ENCODE measurements around the gene GYPC. TPM values are rescaled to one million over a fixed set of nuclear protein-coding genes. Genes with fewer than 3 reads are reported as not detected.
"Not testable (repeated sequence)": the region's sequence is repeated elsewhere in the genome, so short reads cannot be mapped to it uniquely, and the experiment has no call there.

GYPC gene, protein sequence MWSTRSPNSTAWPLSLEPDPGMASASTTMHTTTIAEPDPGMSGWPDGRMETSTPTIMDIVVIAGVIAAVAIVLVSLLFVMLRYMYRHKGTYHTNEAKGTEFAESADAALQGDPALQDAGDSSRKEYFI
- 30.1 TPM for total RNA-seq

DNA sequence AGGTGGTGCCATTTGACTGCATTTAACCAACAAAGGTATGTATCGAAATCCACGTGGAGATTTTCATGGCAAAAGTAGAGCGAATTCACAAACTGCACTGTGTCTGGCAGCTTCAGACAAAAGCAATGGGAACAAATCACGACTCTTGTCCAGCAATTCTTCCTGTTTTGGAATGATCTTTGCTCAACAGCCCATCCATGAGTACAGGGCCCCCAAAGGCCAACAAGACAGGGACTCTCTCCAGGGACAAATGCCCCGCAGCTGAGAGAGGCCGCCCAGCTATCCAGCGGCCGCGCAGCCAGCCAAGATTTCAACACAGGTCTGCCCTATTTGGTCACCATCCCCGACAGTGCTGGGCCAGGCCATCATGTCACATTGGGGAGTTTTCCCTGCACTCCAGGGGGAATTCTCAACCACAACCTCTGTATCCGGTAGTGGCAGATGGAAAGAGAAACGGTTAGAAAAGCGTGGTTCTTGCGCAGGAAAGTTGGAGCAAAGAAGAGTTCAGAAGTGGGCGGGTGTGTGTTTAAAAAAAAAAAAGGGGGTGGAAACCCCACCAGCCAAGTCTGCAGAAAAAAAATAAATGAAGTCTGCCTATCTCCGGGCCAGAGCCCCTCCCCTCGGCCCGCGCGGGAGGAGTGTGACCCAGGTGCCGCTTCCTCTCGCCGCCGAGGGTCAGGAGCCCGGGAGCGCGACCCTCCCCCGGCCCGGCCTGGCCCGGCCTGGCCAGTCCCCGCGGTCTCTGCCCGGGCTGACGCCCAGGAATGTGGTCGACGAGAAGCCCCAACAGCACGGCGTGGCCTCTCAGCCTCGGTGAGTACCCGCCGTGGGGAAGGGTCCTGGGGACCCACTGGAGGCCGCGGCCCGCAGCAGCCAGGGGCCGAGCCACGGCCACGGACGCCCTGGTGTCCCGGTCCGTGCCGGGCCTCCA lies at the start of gene GYPC:
Gene GYPC (plus strand): TSS at position 659 of the 931 bp plus-strand sequence. CDS start 106 bp downstream, at position 765.
- peak; percentile 79 for DNase-seq (ENCODE audit: low spot score)

DNA sequence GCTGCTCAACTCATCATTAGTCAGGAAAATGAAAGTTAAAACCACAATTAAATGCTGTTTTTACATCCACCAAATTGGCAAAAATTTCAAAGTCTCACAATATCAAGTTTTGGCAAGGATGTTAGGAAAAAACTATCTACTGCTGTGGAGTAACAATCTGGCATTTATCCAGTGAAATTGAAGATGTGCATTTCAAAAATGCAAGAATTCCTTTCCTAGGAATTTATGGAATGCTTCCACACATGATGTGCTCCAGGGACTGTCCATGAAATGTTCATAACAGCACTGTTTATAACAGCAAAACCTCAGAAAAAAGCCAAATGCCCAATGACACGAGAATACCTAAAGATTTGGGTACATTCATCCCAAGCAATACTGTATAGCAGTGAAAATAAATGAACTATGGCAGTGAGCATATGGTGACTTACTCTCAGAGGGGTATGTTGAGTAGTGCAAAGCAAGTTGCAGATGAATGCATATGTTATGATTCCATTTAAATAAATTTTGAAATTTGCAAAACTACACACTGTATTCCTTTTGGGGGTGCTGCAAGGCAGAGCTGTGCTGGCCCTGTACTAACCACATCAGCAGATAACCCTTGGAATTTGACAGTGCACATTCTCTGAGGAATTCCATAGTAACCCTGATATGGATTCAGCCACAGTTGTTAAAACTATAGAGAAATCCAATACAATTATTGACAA lies 41.3 kb upstream of the GYPC start:
- DNase-seq (ENCODE audit: low spot score): no peak

DNA sequence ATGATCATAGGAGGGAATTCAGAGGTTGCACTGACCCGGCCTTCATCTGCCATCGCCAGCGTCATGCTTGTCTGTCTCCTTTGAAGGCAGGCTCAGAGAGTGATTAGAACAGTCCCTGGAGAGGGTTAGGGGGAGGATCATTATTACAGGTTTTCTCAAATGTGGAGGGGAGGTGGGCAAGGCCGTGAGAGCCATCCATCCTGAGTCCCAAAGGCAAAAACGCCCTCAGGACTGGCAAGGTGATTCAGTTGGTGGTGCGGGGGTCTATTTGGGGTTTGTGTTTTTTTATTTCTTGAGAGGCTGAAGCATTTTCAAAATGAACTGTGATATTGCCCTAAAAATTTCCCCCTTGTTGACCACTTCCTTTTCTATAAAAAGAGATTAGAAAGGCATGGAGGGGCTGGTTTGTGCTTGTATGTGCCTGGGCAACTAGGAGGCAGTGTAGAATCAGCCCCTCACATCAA lies 39.3 kb upstream of the GYPC start:
- no peak for DNase-seq (ENCODE audit: low spot score)

DNA sequence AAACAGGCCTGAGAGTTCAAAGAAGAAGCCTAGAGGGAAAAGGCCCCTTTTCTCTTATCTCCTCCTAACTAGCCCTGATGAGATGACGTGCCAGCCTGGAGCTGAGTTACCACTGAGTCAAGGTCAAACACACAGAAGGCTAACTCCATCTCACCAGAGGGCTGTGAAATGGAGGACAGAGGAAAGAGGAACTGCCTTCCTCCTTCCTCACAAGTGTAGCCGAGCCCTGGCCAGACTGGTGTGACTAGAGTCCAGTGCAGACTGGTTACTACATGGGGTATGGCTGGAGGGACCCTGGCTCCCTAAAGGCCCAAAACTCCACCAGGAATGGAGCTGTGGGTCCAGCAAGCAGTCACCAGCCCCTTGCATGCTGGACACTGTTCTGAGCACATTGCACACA lies 35.7 kb upstream of the GYPC start:
- DNase-seq (ENCODE audit: low spot score): no peak

DNA sequence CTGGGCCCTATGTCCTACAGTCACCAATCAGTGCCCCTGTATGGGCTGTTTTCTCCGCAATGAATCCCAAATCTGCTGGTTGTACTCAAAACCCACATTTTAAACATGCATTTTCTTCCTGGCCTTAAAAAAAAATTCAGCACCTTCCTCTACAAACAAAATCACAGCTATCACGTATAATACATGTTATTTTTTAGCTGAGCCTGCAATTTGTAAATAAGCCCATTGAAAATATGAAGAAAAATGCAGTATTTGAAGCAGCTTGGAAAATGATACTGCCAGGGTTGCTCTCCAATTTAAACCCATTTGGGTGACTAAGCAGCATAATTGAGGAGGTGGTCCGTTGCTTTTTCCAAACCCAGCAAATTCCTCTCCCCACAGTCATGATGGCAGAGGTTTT lies 33.0 kb upstream of the GYPC start:
- no peak for DNase-seq (ENCODE audit: low spot score)

DNA sequence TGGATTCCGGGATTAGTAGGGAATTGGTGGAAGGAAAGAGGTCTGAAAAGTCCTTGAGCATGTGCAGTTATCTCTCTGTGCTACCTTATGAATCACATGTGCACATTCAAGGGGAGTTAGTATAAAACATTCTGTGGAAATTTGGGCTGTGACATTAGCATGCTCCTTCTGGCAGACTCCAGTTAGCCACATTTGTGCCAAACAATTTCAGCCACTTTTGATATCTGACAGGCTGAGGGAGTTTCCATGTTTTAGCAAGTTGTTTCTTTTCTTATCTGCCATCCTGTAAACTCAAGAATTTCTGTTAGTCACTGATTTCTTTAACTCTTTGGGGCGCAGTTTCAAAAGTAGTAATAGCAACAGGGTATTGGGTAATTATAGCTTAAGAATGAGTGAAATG lies 28.3 kb upstream of the GYPC start:
- DNase-seq (ENCODE audit: low spot score): no peak

DNA sequence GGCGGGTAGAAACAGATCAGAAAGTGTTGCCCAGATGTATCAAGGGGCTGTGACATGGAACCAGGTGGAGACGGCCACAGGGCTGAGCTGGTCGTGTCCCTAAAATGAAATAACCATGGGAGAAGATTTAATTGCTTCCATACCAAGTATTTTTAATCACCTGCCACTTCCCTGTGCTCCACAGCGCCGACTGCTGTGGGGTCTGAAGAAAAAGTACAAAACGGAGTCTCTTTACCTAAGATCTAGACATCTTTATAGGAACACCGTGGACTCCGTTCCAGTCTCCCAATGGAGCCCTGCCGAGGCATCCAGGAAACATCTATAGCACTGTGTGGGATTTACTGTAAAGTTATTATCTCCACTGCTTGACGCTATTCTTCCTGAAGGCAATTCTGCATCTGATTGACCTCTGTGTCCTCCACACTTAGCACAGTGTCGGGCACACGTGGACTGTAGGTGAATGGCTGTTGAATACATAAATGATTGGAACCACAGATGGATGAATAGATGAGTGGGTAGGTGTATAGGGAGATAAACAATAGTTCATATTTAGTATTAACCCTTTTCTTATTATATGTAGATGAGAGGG lies 21.6 kb upstream of the GYPC start:
- DNase-seq (ENCODE audit: low spot score): no peak

DNA sequence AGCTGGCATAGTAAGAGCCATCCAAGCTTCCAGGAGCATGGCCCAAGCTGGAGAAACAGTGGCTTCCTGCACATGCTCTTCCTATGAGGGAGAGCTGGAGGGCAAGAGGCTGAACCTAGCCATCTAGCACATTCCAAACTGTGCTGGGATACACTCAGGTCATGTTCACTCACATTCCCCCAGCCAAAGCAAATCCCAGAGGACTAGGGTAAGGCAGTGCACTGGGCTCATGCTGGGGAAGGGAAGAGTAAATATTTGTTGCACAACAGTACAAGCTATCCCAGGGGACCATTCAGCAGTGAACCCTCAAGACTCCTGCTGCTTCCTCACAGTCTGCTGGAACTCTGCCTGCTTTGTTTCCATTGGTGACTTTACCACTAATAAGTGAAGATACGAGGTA lies 20.7 kb upstream of the GYPC start:
- DNase-seq (ENCODE audit: low spot score): no peak

DNA sequence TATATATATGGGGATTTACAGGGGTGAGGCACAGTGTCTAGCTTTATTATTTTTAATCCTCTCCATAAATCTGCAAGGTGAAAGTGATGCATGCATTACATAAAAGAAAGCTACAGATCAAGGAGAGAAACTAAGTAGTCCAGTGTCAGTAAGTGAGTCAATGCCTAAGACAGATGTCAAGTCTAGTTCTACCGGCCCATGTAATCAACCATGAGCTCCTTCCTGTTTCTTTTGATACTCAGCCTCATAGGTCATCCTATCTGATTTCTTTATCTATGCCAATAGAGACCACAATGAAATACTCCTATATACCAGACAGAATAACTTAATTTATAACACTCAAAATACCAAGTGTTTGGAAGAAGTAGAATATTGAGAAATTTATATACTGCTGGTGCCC lies 20.2 kb upstream of the GYPC start:
- DNase-seq (ENCODE audit: low spot score): no peak

DNA sequence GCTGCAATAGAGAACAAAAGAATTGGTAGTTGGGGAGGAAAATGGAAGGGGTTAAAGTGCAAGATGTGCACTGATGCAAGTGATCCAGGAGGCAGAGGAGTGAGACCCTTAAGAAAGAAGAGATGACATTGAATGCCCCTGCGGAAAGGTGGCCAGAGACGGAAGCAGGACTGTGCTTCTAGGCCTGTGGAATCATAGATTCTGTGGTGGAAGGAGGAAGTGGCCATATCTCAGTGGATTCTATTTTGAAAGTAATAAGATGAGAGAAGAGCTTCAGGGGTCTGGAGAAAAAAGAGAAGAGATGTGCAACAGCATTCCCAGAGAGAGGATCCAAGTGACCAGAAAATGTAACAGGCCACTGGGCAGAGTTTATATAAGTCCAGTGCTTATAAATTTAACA lies 18.6 kb upstream of the GYPC start:
- no peak for DNase-seq (ENCODE audit: low spot score)

DNA sequence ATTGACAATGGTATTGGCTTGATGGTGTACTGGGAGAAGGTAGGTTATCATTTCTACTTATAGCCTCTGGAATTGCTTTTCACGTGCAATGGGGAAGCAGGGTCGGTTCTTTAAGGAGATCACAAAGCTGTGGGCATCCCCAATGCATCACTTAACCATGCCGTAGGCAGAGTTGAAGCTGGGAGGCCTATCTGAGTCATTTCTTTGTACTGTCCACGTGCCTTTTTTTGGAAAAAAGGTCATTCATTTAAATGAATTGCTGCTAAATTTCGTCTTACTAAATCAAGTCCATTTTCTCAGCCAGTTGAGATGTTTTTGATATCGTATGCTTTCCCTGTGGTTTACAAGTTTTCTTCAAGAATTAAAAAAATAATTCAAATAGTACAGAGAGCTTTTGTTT lies 17.2 kb upstream of the GYPC start:
- DNase-seq (ENCODE audit: low spot score): no peak

DNA sequence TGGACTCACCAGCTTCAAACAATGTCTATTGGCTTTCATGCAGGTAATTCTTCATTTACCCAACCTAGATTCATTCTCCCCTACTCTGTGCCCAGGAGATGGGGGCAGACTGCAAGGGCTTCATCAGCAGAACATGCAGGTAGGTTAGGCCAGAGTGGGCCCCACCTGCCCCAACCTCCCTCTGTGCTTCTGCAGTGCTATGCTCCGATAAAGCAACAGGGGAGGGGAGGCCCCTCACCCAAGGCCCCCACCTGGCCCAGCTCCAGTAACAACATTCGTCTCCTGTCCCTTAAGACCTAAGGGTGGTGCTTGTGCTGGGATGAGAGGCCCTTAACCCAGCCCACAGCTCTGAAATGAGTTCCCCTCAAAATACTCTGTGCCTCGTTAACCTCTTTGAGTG lies 16.7 kb upstream of the GYPC start:
- no peak for DNase-seq (ENCODE audit: low spot score)

DNA sequence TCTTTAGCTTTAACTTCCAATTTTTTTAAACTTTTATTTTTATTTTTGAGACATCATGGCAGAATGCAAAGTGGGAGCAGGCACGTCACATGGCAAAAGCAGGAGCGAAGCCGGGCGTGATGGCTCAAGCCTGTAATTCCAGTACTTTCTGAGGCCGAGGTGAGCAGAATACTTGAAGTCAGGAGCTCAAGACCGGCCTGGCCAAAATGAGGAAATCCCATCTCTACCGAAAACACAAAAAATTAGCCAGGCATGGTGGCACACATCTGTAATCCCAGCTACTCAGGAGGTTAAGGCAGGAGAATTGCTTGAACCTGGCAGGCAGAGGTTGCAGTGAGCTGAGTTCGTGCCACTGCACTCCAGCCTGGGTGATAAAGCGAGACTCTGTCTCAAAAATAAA lies 14.7 kb upstream of the GYPC start:
- DNase-seq (ENCODE audit: low spot score): not testable (repeated sequence)

DNA sequence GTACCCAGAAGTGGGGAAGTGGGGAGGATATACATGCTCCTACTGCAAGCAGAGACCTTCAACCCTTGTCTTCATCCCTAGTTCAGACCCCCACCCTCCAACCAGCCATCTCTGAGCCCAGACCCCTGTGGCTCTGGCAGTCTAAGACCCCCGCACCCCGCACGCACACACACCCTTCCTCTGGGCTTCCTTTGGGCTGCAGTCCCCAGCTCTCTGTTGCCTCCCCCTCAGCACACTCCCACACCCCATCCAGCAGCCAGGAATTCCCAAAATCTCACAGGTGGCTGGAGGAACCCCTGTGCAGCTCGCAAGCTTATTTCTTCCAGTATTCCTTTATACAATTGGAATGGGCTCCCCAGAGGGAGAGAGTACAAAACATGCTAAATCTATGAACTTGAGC lies 13.9 kb upstream of the GYPC start:
- no peak for DNase-seq (ENCODE audit: low spot score)

DNA sequence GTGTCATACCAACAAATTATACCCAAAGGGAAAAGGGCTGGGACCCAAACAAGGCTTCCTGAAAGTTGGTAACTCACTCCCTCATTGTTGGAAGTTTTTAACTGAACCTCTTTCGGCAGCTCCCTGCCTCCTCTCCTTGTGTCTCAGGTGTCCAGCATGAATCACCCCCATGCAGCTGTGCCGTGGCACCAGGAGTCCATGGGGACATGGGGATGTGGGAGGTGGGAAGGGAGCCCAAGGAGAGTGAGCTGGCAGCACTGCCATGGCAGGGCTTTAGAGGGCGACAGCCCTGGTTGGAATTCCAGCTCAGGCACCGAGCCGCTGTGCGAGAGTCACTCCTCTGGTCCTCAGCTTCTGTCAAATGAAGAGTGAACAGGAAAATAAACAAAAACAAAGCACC lies 12.5 kb upstream of the GYPC start:
- no peak for DNase-seq (ENCODE audit: low spot score)

DNA sequence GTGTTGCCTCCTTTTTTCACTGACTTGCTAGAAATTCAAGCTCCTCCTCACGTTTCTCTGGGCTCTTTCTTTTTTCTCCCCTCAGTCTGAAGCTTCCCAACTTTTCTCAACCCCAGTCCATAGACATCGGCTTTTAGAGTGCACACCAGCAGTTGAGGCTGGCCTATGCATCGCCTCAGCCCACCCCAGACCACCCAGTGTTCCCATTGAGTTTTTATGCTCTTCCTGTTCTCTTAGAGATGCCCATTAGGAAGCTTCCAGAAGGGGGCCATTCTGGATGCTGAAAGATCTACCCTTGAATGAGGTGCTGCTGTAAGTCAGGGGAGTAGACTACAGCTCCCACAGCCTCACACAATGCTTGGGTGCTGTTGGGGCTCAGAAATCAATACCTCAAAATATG lies 12.0 kb upstream of the GYPC start:
- DNase-seq (ENCODE audit: low spot score): no peak

DNA sequence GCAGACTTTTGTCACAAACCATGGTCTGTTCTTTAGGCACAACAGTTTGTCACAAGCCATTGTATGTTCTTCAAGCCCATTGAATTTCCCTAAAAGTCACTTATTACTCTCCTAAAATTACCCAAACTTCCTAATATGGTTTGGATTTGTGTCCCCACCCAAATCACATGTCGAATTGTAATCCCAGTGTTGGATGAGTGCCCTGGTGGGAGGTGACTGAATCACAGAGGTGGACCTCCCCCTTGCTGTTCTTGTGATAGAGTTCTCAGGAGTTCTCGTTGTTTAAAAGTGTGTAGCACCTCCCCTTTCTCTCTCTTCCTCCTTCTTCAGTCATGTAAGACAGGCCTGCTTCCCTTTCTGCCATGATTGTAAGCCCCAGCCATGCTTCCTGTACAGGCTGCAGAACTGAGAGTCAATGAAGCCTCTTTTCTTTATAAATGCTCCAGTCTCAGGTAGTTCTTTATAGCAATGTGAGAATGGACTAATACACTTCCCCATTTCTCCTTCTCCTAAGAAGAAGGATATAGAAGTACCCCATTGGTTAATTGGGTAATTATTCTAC lies 11.2 kb upstream of the GYPC start:
- no peak for DNase-seq (ENCODE audit: low spot score)

DNA sequence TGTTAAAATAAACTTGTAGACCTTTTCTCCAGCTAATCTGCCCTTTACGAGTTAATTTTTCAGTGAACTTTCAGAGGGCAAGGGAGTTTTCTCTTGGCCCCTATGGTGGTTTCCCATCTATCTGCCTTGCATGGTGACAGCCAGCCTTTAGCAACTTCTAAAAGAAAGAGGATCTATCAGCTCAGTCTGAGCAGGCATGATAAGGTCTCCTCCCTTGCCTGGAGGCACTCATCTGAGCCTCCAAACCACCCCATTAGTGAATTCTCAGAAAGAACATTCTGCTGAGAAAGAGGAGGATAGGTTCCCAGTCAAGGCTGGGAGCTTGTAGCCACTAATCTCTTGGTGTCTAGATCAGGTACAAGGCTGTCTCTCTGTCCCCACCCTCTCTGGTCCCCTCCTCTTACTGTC lies 10.7 kb upstream of the GYPC start:
- DNase-seq (ENCODE audit: low spot score): no peak

DNA sequence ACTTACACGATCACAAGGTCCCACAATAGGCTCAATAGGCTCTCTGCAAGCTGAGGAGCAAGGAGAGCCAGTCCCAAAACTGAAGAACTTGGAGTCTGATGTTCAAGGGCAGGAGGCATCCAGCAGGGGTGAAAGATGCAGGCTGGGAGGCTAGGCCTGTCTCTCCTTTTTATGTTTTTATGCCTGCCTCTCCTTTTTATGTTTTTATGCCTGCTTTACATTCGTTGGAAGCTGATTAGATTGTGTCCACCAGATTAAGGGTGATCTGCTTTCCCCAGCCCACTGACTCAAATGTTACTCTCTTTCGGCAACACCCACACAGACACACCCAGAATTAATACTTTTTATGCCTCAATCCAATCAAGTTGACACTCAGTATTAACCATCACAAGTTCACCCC lies 9.9 kb upstream of the GYPC start:
- no peak for DNase-seq (ENCODE audit: low spot score)

DNA sequence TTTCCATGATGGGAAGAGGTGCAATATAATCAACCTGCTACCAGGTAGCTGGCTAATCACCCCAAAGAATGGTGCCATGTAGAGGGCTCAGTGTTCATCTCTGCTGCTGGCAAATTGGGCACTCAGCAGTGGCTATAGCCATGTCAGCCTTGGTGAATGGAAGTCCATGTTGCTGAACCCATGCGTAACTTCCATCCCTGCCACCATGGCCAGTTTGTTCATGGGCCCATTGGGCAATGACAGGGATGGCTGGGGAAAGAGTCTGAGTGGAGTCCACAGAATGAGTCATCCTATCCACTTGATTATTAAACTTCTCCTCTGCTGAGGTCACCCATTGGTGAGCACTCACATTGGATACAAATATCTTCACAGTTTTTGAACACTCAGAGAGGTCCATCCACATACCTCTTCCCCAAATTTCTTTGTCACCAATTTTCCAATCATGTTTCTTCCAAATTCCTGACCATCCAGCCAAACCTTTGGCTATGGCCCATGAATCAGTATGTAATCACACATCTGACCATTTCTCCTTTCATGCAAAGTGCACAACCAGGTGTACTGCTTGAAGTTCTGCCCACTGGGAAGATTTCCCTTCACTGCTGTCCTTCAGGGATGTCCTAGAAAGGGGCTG lies 8.1 kb upstream of the GYPC start:
- not testable (repeated sequence) for DNase-seq (ENCODE audit: low spot score)

DNA sequence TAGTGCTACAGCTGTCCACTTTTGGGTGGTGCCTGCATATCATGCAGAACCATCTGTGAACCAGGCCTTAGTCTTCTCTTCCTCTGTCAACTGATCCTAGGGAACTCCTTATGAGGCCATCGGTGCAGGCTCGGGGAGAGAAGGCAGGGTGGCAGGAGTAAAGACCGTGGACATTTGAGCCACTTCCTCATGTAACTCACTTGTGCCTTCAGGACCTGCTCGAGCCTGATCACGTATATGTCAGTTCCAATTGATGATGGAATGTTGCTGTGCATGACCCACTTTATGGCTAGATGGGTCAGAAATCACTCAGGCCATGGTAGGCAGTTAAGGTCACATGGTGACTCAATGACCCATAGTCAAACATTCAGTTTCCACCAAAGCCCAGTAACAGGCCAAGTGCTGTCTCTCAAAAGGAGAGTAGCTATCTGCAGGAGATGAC lies 7.6 kb upstream of the GYPC start:
- DNase-seq (ENCODE audit: low spot score): not testable (repeated sequence)

DNA sequence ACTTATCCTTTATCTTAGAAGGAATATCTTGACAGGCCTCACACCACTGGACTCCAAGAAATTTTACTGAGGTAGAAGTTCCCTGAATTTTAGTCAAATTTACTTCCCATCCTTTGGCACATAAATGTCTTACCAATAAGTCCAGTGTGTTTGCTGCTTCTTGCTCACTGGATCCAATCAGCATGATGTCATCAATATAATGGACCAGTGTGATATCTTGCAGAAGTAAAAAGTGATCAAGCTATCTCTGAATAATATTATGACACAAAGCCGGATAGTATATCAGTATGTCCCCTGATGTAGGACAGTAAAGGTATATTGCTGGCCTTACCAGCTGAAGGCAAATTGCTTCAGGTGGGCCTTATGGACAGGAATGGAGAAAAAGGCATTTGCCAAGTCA lies 6.9 kb upstream of the GYPC start:
- no peak for DNase-seq (ENCODE audit: low spot score)

Data from ureter (tissue), 1 donor.